Activated gamma-delta T cell treated with Interleukin-2 at 50 U/mL for 16 hours (primary cell): ENCODE measurements around the gene DDIT4.
"Not testable (repeated sequence)": the region's sequence is repeated elsewhere in the genome, so short reads cannot be mapped to it uniquely, and the experiment has no call there.

ENCODE experiments used
- DNase-seq: peaks from one replicate; pipeline ENCODE4 v3.0.0-alpha.2; 2020

DDIT4 gene, protein sequence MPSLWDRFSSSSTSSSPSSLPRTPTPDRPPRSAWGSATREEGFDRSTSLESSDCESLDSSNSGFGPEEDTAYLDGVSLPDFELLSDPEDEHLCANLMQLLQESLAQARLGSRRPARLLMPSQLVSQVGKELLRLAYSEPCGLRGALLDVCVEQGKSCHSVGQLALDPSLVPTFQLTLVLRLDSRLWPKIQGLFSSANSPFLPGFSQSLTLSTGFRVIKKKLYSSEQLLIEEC

DNA sequence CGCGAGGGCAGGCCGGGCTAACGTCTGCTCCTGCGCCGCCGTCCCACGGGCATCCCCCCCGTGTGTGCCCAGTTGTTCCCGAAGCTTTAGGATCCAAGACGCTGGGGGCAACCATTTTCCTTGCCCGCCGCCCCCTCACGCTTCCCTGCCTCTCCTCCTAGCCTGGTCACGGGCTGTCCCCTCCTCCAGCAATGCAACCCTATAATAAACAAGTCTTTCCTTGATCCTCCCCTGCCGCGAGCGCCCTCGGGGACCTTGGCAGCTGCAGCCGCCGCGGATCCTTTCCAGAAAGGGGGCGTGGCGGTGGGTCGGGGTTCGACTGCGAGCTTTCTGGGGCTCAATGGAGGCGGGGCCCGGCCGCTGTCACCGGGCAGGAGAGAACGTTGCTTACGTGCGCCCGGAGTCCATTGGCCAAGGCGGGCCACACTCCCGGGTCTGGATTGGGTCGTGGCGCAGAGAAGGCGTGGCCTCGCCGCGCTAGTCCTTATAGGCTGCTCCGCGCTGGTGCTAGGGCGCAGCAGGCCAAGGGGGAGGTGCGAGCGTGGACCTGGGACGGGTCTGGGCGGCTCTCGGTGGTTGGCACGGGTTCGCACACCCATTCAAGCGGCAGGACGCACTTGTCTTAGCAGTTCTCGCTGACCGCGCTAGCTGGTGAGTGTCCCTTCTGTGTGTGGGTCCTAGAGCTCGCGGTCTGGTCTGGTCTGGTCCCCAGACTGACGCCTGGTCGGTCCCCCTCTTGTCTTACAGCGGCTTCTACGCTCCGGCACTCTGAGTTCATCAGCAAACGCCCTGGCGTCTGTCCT is at the start of gene DDIT4:
Gene DDIT4 (plus strand): TSS at position 515 of the 803 bp plus-strand sequence. CDS start 293 bp downstream, outside the sequence.
- DNase-seq: peak; percentile 95

DNA sequence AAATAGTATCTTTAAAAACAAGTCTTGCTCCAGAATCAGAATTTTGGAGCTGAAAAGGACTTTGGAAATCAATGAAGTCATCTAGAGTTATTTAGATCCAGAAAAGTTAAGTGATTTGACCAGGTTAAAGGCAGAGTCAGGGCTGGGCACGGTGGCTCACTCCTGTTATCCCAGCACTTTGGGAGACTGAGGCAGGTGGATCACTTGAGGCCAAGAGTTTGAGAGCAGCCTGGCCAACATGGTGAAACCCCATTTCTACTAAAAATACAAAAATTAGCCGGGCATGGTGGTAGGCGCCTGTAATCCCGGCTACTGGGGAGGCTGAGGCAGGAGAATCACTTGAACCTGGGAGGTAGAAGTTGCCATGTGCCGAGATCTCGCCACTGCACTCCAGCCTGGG is 49.5 kb upstream of the DDIT4 start:
- DNase-seq: not testable (repeated sequence)

DNA sequence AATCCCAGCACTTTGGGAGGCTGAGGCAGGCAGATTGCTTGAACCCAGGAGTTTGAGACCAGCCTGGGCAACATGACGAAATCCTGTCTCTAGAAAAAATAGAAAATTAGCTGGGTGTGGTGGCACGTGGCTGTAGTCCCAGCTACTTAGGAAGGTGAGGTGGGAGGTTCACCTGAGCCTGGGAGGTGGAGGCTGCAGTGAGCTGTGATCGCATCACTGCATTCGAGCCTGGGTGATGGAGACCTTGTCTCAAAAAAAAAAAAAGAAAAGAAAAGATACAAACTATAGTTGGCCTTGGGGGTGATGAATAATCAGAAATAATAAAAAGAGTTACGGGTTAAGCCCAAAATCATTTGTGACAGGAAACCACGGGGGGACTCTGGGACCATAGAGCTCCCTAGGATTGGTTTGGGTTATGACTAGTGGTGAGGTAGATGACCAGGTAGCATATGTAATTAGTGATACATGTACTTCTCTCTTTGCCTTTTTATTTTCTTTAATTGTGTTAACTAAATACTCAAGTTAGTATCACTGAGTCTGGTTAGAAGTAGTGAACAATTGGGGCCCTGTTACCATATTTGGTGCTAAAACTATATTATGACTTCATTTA is 47.2 kb upstream of the DDIT4 start:
- DNase-seq: no peak

DNA sequence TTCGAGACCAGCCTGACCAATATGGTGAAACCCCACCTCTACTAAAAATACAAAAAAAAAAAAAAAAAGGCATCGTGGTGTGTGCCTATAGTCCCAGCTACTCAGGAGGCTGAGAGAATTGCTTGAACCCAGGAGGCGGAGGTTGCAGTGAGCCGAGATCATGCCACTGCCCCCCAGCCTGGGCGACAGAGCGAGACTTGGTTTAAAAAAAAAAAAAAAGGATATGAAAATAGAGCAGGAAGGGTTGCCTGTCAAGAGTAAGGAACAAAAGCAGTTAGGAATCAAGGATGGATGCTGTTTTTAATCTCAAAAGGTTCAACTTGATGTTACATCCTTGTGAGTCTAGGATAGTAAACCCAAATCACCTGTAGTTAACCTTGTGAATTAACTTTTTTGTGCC is 45.9 kb upstream of the DDIT4 start:
- DNase-seq: no peak

DNA sequence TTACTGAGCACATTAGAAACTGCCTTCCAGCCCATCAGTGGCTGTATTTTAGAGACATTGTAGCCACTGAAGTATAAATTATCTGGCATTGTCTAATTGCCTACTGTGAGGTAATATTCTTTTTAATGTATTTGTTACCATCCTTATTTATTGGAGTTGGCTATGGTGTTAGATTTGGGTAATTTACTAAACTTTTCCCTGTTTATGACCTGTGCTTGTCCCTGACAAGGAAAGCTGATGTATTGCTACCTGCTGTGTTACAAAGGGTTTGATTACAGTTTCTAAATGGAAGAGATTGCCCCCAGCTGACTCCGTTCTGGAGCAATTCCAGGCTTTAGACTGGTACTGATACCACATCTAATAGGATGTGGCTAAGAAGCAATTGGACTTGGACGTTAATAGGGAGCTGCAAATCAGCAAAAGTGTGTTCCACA is 45.4 kb upstream of the DDIT4 start:
- no peak for DNase-seq

DNA sequence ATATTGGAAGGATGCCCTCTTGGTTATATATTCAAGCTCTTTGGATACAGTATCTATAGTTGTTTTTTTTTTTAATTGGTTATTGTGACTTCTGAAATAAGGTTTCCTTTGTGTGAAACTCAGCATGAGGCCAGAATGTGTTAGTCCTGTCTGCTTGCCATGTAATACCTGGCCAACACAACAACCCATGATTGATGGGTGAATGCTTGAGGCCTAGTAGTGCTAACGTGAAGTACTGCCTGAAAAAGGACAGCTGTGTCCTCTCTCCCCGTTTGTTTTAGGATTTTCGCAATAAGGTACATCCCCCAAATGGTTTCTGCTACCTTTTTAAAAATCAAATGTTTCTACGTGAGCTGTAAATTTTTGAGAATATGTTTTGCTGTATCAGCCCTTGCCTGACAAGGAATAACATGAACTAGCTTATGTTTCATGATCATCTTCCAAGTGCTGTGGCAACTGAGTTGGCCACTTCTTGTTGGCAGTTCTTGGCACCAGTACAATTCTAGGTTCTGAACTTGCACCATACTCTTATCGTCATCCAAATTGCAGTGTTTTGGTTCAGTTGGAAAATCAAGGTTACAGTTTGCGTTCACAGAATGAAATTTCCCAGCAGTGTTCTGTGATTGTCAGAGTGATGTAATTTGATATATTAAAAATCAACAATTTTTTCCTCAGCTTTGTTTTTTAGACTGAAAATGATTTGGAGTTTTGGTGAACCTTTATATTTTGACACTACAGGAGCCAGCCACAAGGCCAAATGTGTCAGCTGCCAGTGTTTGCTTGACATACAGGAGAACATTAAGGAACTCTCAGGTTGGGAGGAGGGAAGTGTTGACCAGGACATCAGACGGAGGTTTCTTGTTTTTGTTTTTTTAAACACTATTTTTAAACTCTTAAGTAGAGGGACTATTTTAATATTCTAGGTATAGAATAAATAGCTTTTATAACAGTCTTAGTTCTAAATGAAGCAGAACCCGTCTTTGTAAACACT is 44.2 kb upstream of the DDIT4 start:
- no peak for DNase-seq

DNA sequence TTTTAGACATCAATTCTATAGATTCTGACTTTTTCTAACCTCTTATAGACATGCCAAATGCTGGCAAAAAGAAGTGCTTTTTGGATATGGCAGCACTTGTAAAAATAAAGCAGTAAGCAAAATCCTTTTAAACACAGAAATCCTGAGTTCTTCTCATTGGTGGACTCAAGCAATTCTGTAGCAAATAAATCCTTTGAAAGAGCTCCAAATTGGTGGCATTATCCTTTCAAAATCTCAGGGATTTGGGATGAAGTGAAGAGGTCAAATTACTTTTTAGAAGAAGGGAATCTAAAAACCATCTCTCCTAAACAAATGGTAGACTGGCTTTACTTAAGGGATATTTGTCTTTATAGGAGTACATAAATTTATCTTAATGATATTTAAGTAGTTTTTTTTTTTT is 40.1 kb upstream of the DDIT4 start:
- no peak for DNase-seq

DNA sequence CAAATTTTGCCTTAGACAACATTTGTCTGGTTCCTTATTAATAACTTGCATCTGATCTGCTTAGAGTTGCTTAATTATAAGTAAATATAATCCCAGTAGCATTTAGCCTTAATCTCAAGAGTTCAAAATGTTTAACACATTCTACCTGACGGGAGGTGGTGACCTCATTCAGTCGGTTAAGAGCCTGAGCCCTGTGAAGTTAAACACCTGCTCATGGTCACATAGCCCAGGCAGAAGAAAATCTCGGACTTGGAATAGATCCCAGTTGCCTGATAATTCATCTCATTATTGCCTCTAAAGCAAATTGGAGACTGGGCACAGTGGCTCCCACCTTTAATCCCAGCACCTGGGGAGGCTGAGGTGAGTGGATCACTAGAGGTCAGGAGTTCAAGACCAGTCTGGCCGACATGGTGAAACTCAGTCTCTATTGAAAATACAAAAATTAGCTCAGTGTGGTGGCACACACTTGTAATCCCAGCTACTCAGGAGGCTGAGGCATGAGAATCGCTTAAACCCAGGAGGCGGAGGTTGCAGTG is 39.1 kb upstream of the DDIT4 start:
- DNase-seq: no peak

DNA sequence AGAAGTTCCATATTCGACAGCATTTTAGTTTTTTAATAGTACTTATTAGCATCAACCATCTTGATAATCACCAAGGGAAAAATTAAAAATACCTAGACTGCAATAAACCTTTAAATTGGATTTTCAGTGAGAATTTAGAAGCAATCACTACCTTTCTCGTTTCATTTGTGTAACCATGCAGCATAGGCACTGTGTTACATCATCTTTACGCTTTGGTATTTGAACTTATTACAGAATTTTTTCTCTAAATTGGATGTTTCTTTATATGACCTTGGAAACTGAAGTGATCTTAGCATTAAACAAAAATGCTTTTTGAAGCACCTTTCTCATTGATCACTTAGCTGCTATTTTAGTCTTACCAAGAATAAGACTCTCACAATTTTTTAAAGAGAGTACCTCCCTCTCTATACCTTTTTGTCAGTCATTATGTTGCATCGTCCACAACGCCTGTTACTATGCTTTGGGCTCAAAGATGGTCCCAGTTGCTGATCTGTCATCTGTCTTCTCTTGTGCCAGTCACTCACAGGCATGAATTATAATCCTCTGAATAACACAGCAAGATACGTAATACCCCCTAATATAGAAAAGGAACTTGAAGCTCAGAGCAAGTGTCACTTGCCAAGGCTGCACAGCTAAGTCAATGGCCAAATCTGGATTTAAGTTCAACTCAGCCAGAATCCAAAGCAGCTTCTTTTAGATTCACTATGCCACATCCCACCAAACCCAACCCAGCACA is 38.0 kb upstream of the DDIT4 start:
- no peak for DNase-seq

DNA sequence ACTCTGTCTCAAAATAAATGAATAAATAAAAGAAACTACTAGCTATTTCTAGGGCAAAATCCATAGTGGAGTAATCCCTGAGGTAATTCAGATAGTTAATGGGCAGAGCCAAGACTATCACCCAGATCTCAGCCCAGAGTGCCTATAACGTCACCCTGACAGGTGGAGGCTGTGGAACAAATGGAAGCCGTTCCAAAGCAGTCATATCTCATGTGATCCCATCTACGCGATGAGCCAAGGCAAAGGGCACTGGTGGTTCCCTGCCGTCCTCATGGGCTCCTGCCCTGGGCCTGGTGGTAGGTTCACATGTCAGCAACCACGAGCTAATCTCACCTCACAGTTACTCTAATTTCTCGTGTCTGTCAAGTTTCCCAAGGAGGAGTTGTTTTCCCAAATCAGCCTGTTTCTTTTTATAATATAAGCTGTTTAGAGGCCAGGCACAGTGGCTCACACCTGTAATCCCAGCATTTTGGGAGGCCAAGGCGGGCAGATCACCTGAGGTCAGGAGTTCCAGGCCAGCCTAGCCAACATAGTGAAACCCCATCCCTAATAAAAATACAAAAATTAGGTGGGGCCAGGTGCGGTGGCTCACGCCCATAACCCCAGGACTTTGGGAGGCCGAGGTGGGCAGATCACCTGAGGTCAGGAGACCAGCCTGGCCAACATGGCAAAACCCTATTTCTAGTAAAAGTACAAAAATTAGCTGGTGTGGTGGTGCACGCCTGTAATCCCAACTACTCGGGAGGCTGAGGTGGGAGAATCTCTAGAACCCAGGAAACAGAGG is 35.1 kb upstream of the DDIT4 start:
- DNase-seq: no peak

DNA sequence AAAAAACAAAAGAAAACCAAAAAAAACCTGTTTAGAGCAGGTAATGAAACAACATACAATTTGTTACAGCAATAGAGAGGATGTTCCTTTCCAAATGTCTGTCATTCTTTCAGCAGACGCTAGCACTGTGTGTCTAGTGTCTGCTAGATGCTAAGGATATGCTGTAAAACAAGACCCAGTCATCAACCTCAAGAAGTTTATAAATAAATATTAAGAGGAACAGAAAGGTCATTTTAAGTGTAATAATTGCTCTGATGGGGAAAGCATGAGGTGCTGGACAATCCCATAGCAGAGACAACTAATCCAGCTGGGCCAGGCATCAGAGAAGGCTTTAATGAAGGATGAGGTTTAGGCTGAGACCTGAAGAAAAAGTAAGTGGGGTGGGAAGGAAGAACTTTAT is 34.3 kb upstream of the DDIT4 start:
- DNase-seq: no peak

DNA sequence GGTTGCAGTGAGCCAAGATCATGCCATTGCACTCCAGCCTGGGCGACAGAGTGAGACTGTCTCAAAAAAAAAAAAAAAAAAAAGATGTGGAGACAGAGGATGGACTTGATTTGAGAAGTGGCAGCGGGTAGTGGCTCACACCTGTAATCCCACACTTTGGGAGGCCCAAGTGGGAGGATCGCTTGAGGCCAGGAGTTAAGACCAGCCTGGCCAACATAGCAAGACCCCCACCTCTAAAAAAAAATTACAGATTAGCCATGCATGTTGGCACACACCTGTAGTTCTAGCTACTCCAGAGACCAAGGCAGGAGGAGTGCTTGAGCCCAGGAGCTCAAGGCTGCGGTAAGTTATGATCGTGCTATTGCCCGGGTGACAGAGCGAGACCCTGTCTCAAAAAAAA is 33.4 kb upstream of the DDIT4 start:
- DNase-seq: no peak

DNA sequence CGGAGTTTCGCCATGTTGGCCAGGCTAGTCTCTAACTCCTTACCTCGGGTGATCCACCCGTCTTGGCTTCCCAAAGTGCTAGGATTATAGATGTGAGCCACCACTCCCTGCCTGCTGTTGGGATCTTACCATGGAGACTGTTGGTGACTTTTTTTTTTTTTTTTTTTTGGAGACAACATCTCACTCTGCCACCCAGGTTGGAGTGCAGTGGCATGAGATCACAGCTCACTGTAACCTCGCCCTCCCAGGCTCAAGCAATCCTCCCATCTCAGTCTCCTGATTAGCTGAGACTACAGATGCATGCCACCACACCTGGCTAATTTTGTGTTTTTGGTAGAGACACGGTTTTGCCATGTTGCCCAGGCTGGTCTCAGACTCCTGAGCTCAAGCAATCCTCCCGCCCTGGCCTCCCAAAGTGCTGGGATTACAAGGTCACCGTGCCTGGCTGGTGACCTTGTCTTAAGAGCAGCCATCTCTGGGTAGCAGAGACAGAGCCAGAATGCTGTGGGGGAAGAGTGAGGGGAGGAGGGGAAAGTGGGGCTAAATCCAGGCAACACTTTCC is 32.0 kb upstream of the DDIT4 start:
- no peak for DNase-seq

DNA sequence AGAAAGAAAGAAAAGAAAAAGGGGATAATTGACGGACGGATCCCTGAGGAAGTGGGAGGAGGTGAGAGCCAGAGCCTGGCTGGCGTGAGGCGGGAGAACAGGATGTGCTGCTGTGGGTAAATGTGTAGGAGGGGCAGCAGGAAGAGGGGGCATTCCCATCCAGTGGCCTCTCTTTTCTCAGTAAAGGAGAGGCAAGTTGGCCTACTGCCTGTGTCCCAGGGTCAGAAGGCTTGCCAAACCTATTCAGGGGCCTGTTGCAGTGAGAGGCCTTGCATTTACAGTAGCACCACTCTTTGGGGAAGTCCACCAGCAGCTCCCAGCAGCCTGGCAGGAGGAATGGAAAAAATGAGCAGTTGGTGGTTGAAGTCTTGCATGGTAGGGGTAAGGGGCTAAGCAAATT is 31.0 kb upstream of the DDIT4 start:
- no peak for DNase-seq

DNA sequence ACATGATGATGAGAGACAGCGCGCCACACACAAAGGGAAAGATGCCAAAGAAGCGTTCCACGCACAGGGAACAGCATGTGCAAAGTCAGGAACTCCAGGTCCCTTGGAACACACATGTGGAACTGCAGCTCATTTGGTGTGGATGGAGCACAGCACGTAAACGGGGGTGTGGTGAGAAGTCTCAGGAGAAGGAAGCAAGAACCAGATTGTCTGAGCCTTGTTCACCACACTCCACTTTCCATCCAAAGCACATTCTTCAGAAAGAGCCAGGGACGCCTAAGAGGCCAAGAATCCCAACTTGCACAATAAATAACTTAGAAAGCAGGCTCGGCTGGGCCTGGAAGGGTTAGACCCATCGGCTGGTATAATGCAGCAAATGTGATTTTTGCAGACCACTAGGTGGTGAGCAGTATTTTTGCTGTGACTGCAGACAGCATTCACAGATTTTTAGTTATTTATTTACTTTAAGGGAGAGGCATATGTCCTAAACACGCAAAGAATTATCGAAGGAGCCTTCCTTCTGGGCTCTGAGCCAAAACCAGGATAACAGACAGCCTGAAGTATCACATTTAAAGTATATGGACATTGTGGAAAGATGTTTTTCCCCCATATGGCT is 29.8 kb upstream of the DDIT4 start:
- DNase-seq: no peak

DNA sequence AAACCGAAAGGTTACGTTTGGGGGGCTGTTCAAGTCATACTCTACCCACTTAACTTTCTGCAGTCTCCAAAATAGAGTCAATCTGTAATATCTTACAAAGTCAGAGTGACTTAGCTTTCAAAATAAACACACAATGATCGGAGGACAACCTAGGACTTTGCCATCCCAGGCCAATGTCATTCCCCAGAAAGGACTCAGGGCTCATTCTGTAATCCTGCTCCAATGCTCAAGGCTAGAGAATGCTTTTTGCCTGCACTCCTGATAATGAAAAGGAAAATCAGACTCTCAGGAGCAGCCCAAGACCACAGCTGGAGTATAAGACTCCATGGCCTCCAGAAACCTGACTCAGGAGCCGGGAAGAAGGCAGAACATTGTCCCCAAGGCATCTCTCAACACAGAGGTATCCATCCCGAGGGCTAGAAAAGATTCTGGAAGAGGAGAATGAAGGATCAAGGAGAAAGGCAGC is 29.1 kb upstream of the DDIT4 start:
- no peak for DNase-seq

DNA sequence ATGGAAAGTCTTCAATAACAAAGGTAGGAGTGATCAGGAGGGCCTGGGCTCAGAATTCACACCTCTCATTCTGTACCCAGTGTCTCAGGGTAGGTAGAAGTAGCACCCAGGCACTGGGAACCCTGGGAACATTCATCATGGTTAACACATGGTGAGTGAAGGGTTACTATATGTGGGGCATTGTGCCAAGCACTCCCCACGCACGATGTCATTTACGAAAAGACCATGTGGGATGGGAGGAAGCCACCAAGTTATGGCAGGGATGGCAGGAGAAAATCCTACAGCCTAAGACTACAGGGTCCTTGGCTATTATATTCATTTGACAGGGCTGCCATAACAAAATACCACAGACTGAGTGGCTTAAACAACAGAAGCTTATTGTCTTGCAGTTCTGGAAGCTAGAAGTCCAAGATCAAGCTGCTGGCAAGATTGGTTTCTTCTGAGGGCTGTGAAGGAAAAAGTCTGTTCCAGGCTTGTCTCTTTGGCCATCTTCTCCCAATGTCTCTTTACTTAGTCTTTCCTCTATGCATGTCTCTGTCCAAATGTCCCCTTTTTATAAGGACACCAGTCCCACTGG is 27.7 kb upstream of the DDIT4 start:
- no peak for DNase-seq

DNA sequence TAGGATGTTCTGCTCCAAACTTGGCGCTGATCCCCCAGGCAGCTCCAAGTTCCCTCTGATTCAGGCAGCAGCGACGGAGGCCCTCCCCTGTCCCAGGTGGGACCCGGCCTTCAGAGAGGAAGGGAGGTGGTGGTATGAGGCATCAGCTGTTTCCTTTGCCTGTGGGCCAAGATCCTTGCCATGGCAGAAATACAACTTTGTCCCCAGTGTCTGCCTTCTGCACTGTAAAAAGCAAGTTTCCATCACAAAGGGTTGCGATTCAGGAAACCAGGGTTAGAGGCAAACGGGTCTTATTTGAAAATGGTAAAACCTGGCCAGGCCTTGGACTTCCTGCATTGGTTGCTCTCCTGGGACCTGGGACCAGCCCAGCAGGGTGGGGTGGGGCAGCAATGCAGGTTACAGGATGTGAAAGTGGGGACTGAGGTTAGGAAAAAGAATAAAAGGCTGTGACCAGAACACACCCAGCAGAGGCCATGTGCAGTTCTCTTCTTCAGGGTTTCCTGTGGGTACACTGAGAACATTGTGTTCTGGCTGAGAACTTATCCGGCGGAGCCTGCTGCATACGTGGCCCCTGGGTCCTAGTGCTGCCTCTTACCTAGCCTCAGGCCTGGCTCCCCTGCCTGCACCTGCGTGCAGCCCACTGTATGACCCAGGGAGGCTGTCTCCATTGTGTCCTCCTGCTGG is 25.1 kb upstream of the DDIT4 start:
- DNase-seq: peak; percentile 69
